GM10248 (cell line): ENCODE results near the gene SLC7A7.
"Not testable (repeated sequence)": the region's sequence is repeated elsewhere in the genome, so short reads cannot be mapped to it uniquely, and the experiment has no call there.

Source experiments
- CTCF ChIA-PET: fragments of 300-600 bp; sonication (Branson Sonifier 250); formaldehyde crosslinking; extraction: SDS; loops from one replicate; lab custom pipeline; 2021; ENCODE audit warnings: antibody characterized with exemption; lab: Yijun Ruan, JAX
- POLR2A ChIA-PET: fragments of 350-650 bp; sonication (Branson Sonifier 250); formaldehyde crosslinking; extraction: SDS; loops from one replicate; lab custom pipeline; 2020; ENCODE audit warnings: antibody characterized with exemption; lab: Yijun Ruan, JAX
- DNase-seq: peaks from one replicate; pipeline ENCODE4 v3.0.0; 2012; ENCODE audit errors: extremely low spot score
- CTCF ChIP-seq: IDR thresholded peaks from 2 replicates; pipeline ENCODE4 v1.5.1; 2012; ENCODE audit warnings: mild to moderate bottlenecking, low read depth; ENCODE audit errors: extremely low read depth, missing control alignments, control extremely low read depth

Gene SLC7A7

GRCh38 chr14:22852940-22853767, 37.9 kb upstream of the SLC7A7 start:
- POLR2A ChIA-PET = interaction anchor here (0.6 kb wide), 1 partner anchor 283 kb away, joined by 3 read pairs; no protein-coding TSS in a partner anchor
- TF ChIP-seq CTCF = peak; percentile 86

DNA sequence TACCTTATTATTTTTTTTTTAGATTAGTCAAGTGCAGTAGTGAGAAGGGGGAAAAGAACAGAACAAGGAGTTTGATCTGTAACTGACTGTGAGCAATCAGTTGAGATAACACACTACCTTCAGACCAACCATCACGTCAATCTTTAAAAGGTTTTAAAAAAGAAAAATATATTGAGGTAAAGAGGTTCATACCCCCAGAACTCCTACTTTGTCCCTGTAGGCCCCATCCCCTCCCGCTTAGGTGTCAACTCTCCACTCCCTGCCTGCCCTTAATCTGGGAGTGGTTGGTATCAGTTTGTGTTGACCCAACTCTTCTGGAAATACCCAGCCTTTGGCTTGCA, 37.3 kb upstream of the SLC7A7 start:
- no peak for DNase-seq
- CTCF ChIA-PET = interaction anchor here (0.7 to 17.4 kb wide), 47 partner anchors 9 to 462 kb away, joined by 3 to 262 read pairs (median 8); partner anchors contain the start of genes DAD1, LRP10, MMP14 and MRPL52
- POLR2A ChIA-PET = interaction anchor here (0.6 kb wide), 1 partner anchor 282 kb away, joined by 3 read pairs; no protein-coding TSS in a partner anchor
- no peak for TF ChIP-seq CTCF

More at GRCh38 chr14:22852940-22853767, 37.9 kb upstream of the SLC7A7 start:
- DNase-seq = peak; percentile 87
- CTCF ChIA-PET = interaction anchor here (0.7 to 17.4 kb wide), 53 partner anchors 9 to 538 kb away, joined by 3 to 262 read pairs (median 8); partner anchors contain the start of genes DAD1, LRP10, MMP14 and MRPL52

- CTCF ChIA-PET = interaction anchor here (0.7 to 17.4 kb wide), 45 partner anchors 8 to 461 kb away, joined by 3 to 262 read pairs (median 8); partner anchors contain the start of genes DAD1, LRP10, MMP14 and MRPL52
- POLR2A ChIA-PET = interaction anchor here (0.6 kb wide), 1 partner anchor 282 kb away, joined by 3 read pairs; no protein-coding TSS in a partner anchor
- not testable (repeated sequence) for DNase-seq
Observed at GRCh38 chr14:22852178-22852577, 36.9 kb upstream of the SLC7A7 start.

GRCh38 chr14:22850944-22851764, 35.9 kb upstream of the SLC7A7 start:
- ChIA-PET POLR2A (interaction anchor here (0.6 kb wide), 1 partner anchor 280 kb away, joined by 8 read pairs; no protein-coding TSS in a partner anchor), CTCF (interaction anchor here (0.9 to 17.4 kb wide), 22 partner anchors 8 to 298 kb away, joined by 3 to 262 read pairs (median 8); partner anchors contain the start of genes LRP10, MMP14 and SLC7A7)
- DNase-seq = no peak
- no peak for TF ChIP-seq CTCF

DNA sequence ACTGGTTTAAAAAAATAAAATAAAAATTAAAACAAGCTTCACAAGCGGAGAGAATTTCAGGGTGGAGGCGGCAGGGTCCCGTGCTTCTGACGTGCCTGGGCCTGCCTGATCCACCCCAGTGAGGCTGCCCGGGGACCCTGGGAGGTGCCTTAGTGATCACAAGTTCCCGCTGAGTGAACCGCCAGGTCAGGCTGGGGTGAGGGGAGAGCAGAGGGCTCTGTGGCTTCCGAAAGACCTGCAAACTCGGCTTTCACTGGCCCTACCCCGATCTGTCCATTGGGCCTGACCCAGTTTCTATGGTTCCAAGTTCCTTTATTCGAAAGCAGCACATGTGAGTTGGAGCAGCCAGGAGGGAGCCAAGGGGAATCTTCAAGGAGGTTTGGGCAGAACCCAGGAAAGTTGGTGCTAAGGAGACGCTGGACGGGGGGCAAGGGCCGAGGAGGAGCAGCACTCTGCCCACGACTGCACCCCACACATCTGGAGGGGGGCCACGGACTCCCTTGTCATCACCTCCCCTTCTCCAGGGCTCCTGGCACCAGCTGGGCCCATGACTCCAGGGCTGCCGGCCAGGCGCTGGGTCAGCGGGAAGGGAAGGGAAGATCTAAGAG, 34.1 kb upstream of the SLC7A7 start:
- DNase-seq = no peak
- no peak for TF ChIP-seq CTCF
- ChIA-PET CTCF (interaction anchor here (0.7 to 17.4 kb wide), 12 partner anchors 10 to 293 kb away, joined by 3 to 262 read pairs (median 7); partner anchors contain the start of genes DAD1 and SLC7A7), POLR2A (no interaction called here)

DNA sequence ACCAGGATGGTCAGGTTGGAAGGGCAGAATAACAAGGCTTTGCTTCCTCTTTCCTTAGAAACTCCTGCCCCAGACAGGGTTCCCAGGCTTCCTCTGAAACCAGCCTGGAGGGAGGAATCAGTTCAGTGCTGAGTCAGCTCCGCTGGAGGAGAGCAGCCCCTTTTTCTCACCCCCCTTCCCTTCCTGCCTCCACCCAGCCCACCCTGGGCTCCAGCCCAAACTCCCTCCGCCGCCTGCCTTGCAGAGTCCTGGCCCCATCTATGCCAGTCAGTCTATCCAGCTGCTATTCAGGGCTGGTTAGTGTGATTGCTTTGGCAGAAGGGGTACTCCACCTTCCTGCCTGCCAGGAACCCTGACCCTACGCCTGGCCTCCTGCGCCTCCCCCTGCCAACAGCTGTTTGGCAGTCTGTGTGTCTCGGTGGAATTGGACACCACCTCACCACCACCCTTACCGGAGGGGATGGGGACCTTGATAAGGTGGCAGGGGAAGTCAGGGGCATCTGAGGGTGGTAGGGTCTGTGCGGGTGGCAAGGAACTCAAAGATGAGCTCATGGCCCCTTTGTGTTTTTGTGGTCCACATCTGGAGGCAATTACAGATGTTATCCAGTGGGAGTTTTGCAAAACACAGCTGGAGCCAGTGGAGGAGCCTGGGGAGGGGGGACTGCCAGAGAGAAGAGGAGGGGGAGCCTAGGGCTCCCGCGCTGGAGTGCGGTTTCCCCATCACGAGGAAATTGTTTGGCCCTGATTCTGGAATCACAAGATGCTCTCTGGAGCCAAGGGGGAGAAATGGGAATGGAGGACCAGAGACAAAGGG, 33.3 kb upstream of the SLC7A7 start:
- ChIA-PET POLR2A (no interaction called here), CTCF (interaction anchor here (0.7 to 17.4 kb wide), 12 partner anchors 9 to 292 kb away, joined by 3 to 262 read pairs (median 6); partner anchors contain the start of gene SLC7A7)
- TF ChIP-seq CTCF = no peak
- DNase-seq = no peak
